CD4-positive, alpha-beta T cell treated with Interleukin-1 beta for 1 hour (primary cell): ENCODE measurements around the gene HBB.
"Not testable (repeated sequence)": the region's sequence is repeated elsewhere in the genome, so short reads cannot be mapped to it uniquely, and the experiment has no call there.

Experiments
- DNase-seq, 2 donors: peaks; one replicate each; pipeline ENCODE4 v3.0.0-alpha.2; 2020 to 2022

The HBB gene

GRCh38 chr11:5226732-5227310, at the start of gene HBB:
TSS of gene HBB (minus strand) at chr11:5227071. CDS start at chr11:5227021, 50 bp downstream.
- no peak for DNase-seq

- no peak for DNase-seq
These were observed 48.7 kb upstream of the HBB start for GRCh38 chr11:5275369-5276110.

GRCh38 chr11:5274395-5274794, 47.5 kb upstream of the HBB start:
- DNase-seq = no peak

GRCh38 chr11:5272395-5273017, 45.6 kb upstream of the HBB start:
- DNase-seq = no peak

- no peak for DNase-seq
These were observed 42.9 kb upstream of the HBB start, which contains the start of gene HBE1 for GRCh38 chr11:5269715-5270147. TSS of gene HBE1 (minus strand) at chr11:5269945. CDS start at chr11:5269890, 55 bp downstream.

GRCh38 chr11:5267033-5267563, 40.2 kb upstream of the HBB start:
- no peak for DNase-seq

- DNase-seq = no peak
These were observed 39.7 kb upstream of the HBB start for GRCh38 chr11:5266609-5267008.

- no peak for DNase-seq
These were observed 39.0 kb upstream of the HBB start for GRCh38 chr11:5265832-5266231.

GRCh38 chr11:5258543-5259262, 31.8 kb upstream of the HBB start:
- DNase-seq = no peak

GRCh38 chr11:5257296-5257695, 30.4 kb upstream of the HBB start:
- DNase-seq = no peak

GRCh38 chr11:5254646-5255413, 28.0 kb upstream of the HBB start, which contains the start of gene HBG2:
TSS of gene HBG2 (minus strand) at chr11:5254781. CDS start at chr11:5254728, 53 bp downstream.
- DNase-seq = not testable (repeated sequence)

- not testable (repeated sequence) for DNase-seq
These were observed 27.2 kb upstream of the HBB start for GRCh38 chr11:5254023-5254422.

- not testable (repeated sequence) for DNase-seq
These were observed 26.6 kb upstream of the HBB start for GRCh38 chr11:5253440-5253839.

- no peak for DNase-seq
These were observed 26.0 kb upstream of the HBB start for GRCh38 chr11:5252919-5253265.

- no peak for DNase-seq
These were observed 25.5 kb upstream of the HBB start for GRCh38 chr11:5252192-5252918.

- no peak for DNase-seq
These were observed 24.9 kb upstream of the HBB start for GRCh38 chr11:5251746-5252145.

GRCh38 chr11:5250543-5251204, 23.8 kb upstream of the HBB start:
- no peak for DNase-seq

GRCh38 chr11:5249807-5250396, 23.0 kb upstream of the HBB start, which contains the start of gene HBG1:
TSS of gene HBG1 (minus strand) at chr11:5249857. CDS start at chr11:5249804, 53 bp downstream.
- DNase-seq = not testable (repeated sequence)

- not testable (repeated sequence) for DNase-seq
These were observed 21.6 kb upstream of the HBB start for GRCh38 chr11:5248498-5248897.

- no peak for DNase-seq
These were observed 20.8 kb upstream of the HBB start for GRCh38 chr11:5247472-5248192.
